ENCODE results near the gene DEFB129. TPM values are rescaled to one million over a fixed set of nuclear protein-coding genes. Genes with fewer than 3 reads are reported as not detected.

Gene DEFB129
- total and polyA plus RNA-seq, 9 of the 15 experiments (the other 6 are each of a cell fraction or from before 2014, with no cell fraction given): not detected

DNA sequence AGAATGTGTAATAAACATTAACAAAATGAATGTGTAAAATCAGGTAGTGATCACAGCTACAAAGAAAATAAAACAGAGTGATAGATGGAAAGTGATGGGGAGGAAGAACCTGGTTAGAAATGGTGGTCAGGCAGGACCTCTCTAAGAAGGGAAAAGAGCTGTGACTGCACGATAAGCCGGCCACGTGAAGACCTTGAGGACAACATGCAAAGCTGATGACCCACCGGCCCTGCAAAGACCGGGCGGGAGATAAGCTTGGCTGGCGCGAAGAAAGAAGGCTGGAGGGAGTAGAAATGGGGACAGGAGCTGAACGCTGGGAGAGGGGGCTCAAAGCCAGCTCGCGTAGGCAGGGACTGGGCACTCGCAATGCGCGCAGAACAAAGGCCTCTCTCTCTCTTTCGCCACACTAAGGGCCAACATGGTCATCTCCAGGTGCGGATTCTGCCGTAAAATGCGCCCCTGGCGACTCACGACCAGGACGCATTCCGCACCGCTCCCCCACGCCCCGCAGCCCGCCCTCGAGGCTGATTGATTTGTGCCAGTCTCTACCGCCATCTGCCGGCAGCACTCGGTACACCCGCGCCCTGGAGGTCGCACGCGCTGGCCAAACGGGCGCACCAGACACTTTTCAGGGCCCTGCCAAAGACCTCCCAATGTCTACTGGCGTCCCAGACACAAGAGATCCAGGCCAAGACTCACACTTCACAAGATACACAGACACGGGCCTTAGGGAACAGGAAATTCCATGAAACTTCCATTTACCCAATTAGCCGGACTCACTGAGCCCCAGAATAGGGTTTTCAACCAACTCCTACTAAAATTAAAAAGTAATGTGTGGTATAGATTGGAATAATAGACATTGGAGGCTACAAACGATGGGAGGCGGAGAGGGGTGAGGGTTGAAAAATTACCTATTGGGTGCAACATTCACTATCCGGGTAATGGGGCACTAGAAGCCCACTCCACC lies 39.8 kb downstream of the DEFB129 start (continued):
- TF ChIP-seq, protein P1, sequence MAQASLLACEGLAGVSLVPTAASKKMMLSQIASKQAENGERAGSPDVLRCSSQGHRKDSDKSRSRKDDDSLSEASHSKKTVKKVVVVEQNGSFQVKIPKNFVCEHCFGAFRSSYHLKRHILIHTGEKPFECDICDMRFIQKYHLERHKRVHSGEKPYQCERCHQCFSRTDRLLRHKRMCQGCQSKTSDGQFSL (CRISPR knock-in tag; IDR thresholded peaks at IDR 0.05): peak; percentile 98
- TF ChIP-seq, protein P1 (tag; IDR thresholded peaks at IDR 0.05): peak in 1 of 2 experiments; percentile 81; a peak in 2 of 4 replicates
- peak; percentile 100 for TF ChIP-seq L3MBTL2 (IDR thresholded peaks at IDR 0.05)
- no peak; the same call in none of the 2 replicates for TF ChIP-seq JUND (IDR thresholded peaks at IDR 0.05; ENCODE audit: borderline replicate concordance, low read depth, low read length)
- peak; percentile 56; the same call in 2 of the 3 replicates for TF ChIP-seq JUND (tag; IDR thresholded peaks at IDR 0.05; ENCODE audit: borderline replicate concordance, low read depth, low read length)
- peak; percentile 52; the same call in 1 of the 2 replicates for TF ChIP-seq EP300 (IDR thresholded peaks at IDR 0.05; ENCODE audit: low read length)
- peak; percentile 34; the same call in 1 of the 2 replicates for TF ChIP-seq CREB1 (IDR thresholded peaks at IDR 0.05)
- TF ChIP-seq CREB1 (CRISPR knock-in tag; IDR thresholded peaks at IDR 0.05): peak; percentile 73; the same call in 1 of the 2 replicates
- TF ChIP-seq, protein P2, sequence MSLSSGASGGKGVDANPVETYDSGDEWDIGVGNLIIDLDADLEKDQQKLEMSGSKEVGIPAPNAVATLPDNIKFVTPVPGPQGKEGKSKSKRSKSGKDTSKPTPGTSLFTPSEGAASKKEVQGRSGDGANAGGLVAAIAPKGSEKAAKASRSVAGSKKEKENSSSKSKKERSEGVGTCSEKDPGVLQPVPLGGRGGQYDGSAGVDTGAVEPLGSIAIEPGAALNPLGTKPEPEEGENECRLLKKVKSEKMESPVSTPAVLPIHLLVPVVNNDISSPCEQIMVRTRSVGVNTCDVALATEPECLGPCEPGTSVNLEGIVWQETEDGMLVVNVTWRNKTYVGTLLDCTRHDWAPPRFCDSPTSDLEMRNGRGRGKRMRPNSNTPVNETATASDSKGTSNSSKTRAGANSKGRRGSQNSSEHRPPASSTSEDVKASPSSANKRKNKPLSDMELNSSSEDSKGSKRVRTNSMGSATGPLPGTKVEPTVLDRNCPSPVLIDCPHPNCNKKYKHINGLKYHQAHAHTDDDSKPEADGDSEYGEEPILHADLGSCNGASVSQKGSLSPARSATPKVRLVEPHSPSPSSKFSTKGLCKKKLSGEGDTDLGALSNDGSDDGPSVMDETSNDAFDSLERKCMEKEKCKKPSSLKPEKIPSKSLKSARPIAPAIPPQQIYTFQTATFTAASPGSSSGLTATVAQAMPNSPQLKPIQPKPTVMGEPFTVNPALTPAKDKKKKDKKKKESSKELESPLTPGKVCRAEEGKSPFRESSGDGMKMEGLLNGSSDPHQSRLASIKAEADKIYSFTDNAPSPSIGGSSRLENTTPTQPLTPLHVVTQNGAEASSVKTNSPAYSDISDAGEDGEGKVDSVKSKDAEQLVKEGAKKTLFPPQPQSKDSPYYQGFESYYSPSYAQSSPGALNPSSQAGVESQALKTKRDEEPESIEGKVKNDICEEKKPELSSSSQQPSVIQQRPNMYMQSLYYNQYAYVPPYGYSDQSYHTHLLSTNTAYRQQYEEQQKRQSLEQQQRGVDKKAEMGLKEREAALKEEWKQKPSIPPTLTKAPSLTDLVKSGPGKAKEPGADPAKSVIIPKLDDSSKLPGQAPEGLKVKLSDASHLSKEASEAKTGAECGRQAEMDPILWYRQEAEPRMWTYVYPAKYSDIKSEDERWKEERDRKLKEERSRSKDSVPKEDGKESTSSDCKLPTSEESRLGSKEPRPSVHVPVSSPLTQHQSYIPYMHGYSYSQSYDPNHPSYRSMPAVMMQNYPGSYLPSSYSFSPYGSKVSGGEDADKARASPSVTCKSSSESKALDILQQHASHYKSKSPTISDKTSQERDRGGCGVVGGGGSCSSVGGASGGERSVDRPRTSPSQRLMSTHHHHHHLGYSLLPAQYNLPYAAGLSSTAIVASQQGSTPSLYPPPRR (CRISPR knock-in tag; IDR thresholded peaks at IDR 0.05; ENCODE audit: borderline replicate concordance): peak; percentile 63; the same call in 1 of the 2 replicates
- TF ChIP-seq ZNF584 (CRISPR knock-in tag; IDR thresholded peaks at IDR 0.05; ENCODE audit: low read depth): peak; percentile 88
- TF ChIP-seq, protein P3, sequence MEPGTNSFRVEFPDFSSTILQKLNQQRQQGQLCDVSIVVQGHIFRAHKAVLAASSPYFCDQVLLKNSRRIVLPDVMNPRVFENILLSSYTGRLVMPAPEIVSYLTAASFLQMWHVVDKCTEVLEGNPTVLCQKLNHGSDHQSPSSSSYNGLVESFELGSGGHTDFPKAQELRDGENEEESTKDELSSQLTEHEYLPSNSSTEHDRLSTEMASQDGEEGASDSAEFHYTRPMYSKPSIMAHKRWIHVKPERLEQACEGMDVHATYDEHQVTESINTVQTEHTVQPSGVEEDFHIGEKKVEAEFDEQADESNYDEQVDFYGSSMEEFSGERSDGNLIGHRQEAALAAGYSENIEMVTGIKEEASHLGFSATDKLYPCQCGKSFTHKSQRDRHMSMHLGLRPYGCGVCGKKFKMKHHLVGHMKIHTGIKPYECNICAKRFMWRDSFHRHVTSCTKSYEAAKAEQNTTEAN (CRISPR knock-in tag; IDR thresholded peaks at IDR 0.05): peak; percentile 82; the same call in 1 of the 2 replicates
- no peak for TF ChIP-seq TAF15 (IDR thresholded peaks at IDR 0.05; ENCODE audit: low read depth, low read length)
- TF ChIP-seq CAMTA2 (CRISPR knock-in tag; conservative IDR thresholded peaks at IDR 0.05): no peak
- peak; percentile 68 for TF ChIP-seq MEF2D (tag; conservative IDR thresholded peaks at IDR 0.05; ENCODE audit: low read depth)
- no peak for TF ChIP-seq ZNF165 (CRISPR knock-in tag; IDR thresholded peaks at IDR 0.05; ENCODE audit: borderline replicate concordance)
- TF ChIP-seq KLF16 (IDR thresholded peaks at IDR 0.05): no peak
- 0 out of 2 replicates have a peak, but pooled peaks have one; percentile 22 for TF ChIP-seq SMAD3 (CRISPR knock-in tag; conservative IDR thresholded peaks at IDR 0.05)
- TF ChIP-seq PTTG1 (tag; IDR thresholded peaks at IDR 0.05; ENCODE audit: low read depth): peak; percentile 50; the same call in 1 of the 2 replicates
- peak; percentile 80; the same call in 1 of the 2 replicates for TF ChIP-seq ZNF224 (CRISPR knock-in tag; IDR thresholded peaks at IDR 0.05)
- TF ChIP-seq DDX20 (tag; IDR thresholded peaks at IDR 0.05; ENCODE audit: low read depth): no peak
- TF ChIP-seq BMI1 (IDR thresholded peaks at IDR 0.05; ENCODE audit: low read length): no peak

Measured in K562 (cell line).